NCI-H2081 (cell line): ENCODE results near the gene FAM111A.

Experiments used
- DNase-seq, 2 experiments: peaks; one replicate each; lab custom pipeline; 2025; lab: John Stamatoyannopoulos, UW

The FAM111A gene

GRCh38 chr11:59179121-59179520 is 36.5 kb downstream of the FAM111A start:
- no peak for DNase-seq

- DNase-seq, result no peak
Observed at GRCh38 chr11:59180168-59180776, 37.6 kb downstream of the FAM111A start.

GRCh38 chr11:59180907-59181306 is 38.3 kb downstream of the FAM111A start:
- DNase-seq, result no peak

- DNase-seq, result no peak
Observed at GRCh38 chr11:59181746-59182456, 39.2 kb downstream of the FAM111A start.

GRCh38 chr11:59182457-59183151 is 39.9 kb downstream of the FAM111A start:
- DNase-seq, result no peak

- DNase-seq, result no peak
Observed at GRCh38 chr11:59183771-59184170, 41.1 kb downstream of the FAM111A start.

- DNase-seq, result no peak
Observed at GRCh38 chr11:59184691-59185339, 42.2 kb downstream of the FAM111A start.

- no peak for DNase-seq
Observed at GRCh38 chr11:59185386-59185945, 42.8 kb downstream of the FAM111A start.

- DNase-seq, result no peak
Observed at GRCh38 chr11:59186130-59186594, 43.5 kb downstream of the FAM111A start.

GRCh38 chr11:59187035-59187434 is 44.4 kb downstream of the FAM111A start:
- no peak for DNase-seq

- no peak for DNase-seq
Observed at GRCh38 chr11:59187587-59187986, 44.9 kb downstream of the FAM111A start.

GRCh38 chr11:59188954-59189353 is 46.3 kb downstream of the FAM111A start:
- DNase-seq, result no peak

- no peak for DNase-seq
Observed at GRCh38 chr11:59189986-59190385, 47.3 kb downstream of the FAM111A start.

GRCh38 chr11:59191095-59191494 is 48.4 kb downstream of the FAM111A start:
- DNase-seq, result no peak

- DNase-seq, result no peak
Observed at GRCh38 chr11:59191890-59192289, 49.2 kb downstream of the FAM111A start.

GRCh38 chr11:59192446-59193020 is 49.9 kb downstream of the FAM111A start:
- DNase-seq, result no peak

- no peak for DNase-seq
Observed at GRCh38 chr11:59193587-59194130, 51.0 kb downstream of the FAM111A start.

- no peak for DNase-seq
Observed at GRCh38 chr11:59195586-59195985, 52.9 kb downstream of the FAM111A start.

GRCh38 chr11:59196777-59197176 is 54.1 kb downstream of the FAM111A start:
- no peak for DNase-seq

GRCh38 chr11:59197991-59198390 is 55.3 kb downstream of the FAM111A start:
- DNase-seq, result no peak

- no peak for DNase-seq
Observed at GRCh38 chr11:59198726-59199125, 56.1 kb downstream of the FAM111A start.
